Activated CD4-positive, alpha-beta T cell treated with anti-CD3 and anti-CD28 coated beads, Interleukin-2, amount 10 ng/mL, durations not matched to agents 7 days and 5 days (primary cell): ENCODE results near the gene GRIK4. TPM values are rescaled to one million over a fixed set of nuclear protein-coding genes. Genes with fewer than 3 reads are reported as not detected.

Experiments used
- CTCF ChIA-PET: fragments of 350-600 bp; sonication (Branson Sonifier 250); formaldehyde crosslinking; loops from one replicate; lab custom pipeline; 2021; ENCODE audit warnings: antibody characterized with exemption; lab: Charles Lee
- POLR2A ChIA-PET: fragments of 350-600 bp; sonication (Branson Sonifier 250); formaldehyde crosslinking; loops from one replicate; lab custom pipeline; 2021; ENCODE audit warnings: antibody characterized with exemption; lab: Charles Lee
- DNase-seq: peaks from one replicate; pipeline ENCODE4 v3.0.0-alpha.2; 2020
- H3K27ac Mint-ChIP-seq: one replicate; pipeline ENCODE4 v1.8.0; 2021; ENCODE audit warnings: mild to moderate bottlenecking, moderate library complexity, mixed read lengths
- H3K27me3 Mint-ChIP-seq: one replicate; pipeline ENCODE4 v1.8.0; 2021; ENCODE audit warnings: mixed read lengths
- H3K36me3 Mint-ChIP-seq: one replicate; pipeline ENCODE4 v1.8.0; 2021; ENCODE audit warnings: low read depth, mixed read lengths
- H3K4me1 Mint-ChIP-seq: one replicate; pipeline ENCODE4 v1.8.0; 2021; ENCODE audit warnings: mixed read lengths
- H3K4me3 Mint-ChIP-seq: one replicate; pipeline ENCODE4 v1.8.0; 2021; ENCODE audit warnings: mild to moderate bottlenecking, moderate library complexity, mixed read lengths
- H3K9me3 Mint-ChIP-seq: one replicate; pipeline ENCODE4 v1.8.0; 2021; ENCODE audit warnings: mixed read lengths
- total RNA-seq, 2 experiments: library from RNA; stranded (reverse); gene quantifications; one replicate each; pipeline ENCODE4 v1.2.3, GENCODE V29; 2021

Gene GRIK4
- total RNA-seq, 2 experiments from 2014 or later = not detected

- CTCF ChIA-PET = no interaction called here
- no peak overlapping the region for H3K27ac Mint-ChIP-seq
- POLR2A ChIA-PET = no interaction called here
Measured at GRCh38 chr11:120937501-120937900, 426.0 kb downstream of the GRIK4 start.

GRCh38 chr11:120938260-120938659, 426.7 kb downstream of the GRIK4 start:
- H3K4me1 Mint-ChIP-seq = no peaks in the 10 kb centered on the region
- peaks cover 7% of the 10 kb centered on the region for H3K27me3 Mint-ChIP-seq
- CTCF ChIA-PET = no interaction called here
- H3K36me3 Mint-ChIP-seq = no peaks in the 10 kb centered on the region
- no peak overlapping the region for H3K27ac Mint-ChIP-seq
- H3K9me3 Mint-ChIP-seq = no peaks in the 10 kb centered on the region
- no peak overlapping the region for H3K4me3 Mint-ChIP-seq
- POLR2A ChIA-PET = no interaction called here
- no peak for DNase-seq

More at GRCh38 chr11:120937501-120937900, 426.0 kb downstream of the GRIK4 start:
- no peak overlapping the region for H3K4me3 Mint-ChIP-seq
- H3K36me3 Mint-ChIP-seq = no peaks in the 10 kb centered on the region
- peaks cover 7% of the 10 kb centered on the region for H3K27me3 Mint-ChIP-seq
- H3K9me3 Mint-ChIP-seq = no peaks in the 10 kb centered on the region
- no peak for DNase-seq
- no peaks in the 10 kb centered on the region for H3K4me1 Mint-ChIP-seq

GRCh38 chr11:120940160-120940848, 428.8 kb downstream of the GRIK4 start:
- Mint-ChIP-seq H3K4me3 (no peak overlapping the region), H3K4me1 (no peaks in the 10 kb centered on the region), H3K27me3 (peaks cover 8% of the 10 kb centered on the region), H3K9me3 (peaks cover 9% of the 10 kb centered on the region), H3K27ac (no peak overlapping the region), H3K36me3 (no peaks in the 10 kb centered on the region)
- POLR2A ChIA-PET = no interaction called here
- CTCF ChIA-PET = interaction anchor here (0.7 kb wide), 1 partner anchor 378 kb away, joined by 3 read pairs; no protein-coding TSS in a partner anchor
- DNase-seq = no peak

GRCh38 chr11:120941000-120941399, 429.5 kb downstream of the GRIK4 start:
- POLR2A ChIA-PET = no interaction called here
- DNase-seq = no peak
- Mint-ChIP-seq H3K36me3 (no peaks in the 10 kb centered on the region), H3K9me3 (peaks cover 12% of the 10 kb centered on the region), H3K4me1 (no peaks in the 10 kb centered on the region), H3K27me3 (peaks cover 8% of the 10 kb centered on the region), H3K27ac (no peak overlapping the region), H3K4me3 (no peak overlapping the region)
- CTCF ChIA-PET = no interaction called here

- DNase-seq = no peak
- POLR2A ChIA-PET = no interaction called here
Measured at GRCh38 chr11:120942701-120943100, 431.2 kb downstream of the GRIK4 start.

GRCh38 chr11:120945042-120945441, 433.5 kb downstream of the GRIK4 start:
- POLR2A ChIA-PET = no interaction called here
- H3K36me3 Mint-ChIP-seq = no peaks in the 10 kb centered on the region
- no peak overlapping the region for H3K27ac Mint-ChIP-seq
- DNase-seq = no peak
- CTCF ChIA-PET = no interaction called here
- H3K4me3 Mint-ChIP-seq = no peak overlapping the region
- no peaks in the 10 kb centered on the region for H3K4me1 Mint-ChIP-seq
- peaks cover 12% of the 10 kb centered on the region for H3K9me3 Mint-ChIP-seq
- peaks cover 9% of the 10 kb centered on the region for H3K27me3 Mint-ChIP-seq

More at GRCh38 chr11:120942701-120943100, 431.2 kb downstream of the GRIK4 start:
- CTCF ChIA-PET = no interaction called here
- H3K4me3 Mint-ChIP-seq = no peak overlapping the region
- H3K27ac Mint-ChIP-seq = no peak overlapping the region
- no peaks in the 10 kb centered on the region for H3K4me1 Mint-ChIP-seq
- H3K9me3 Mint-ChIP-seq = peaks cover 12% of the 10 kb centered on the region
- peaks cover 9% of the 10 kb centered on the region for H3K27me3 Mint-ChIP-seq
- no peaks in the 10 kb centered on the region for H3K36me3 Mint-ChIP-seq

- no peak overlapping the region for H3K4me3 Mint-ChIP-seq
- H3K27me3 Mint-ChIP-seq = peaks cover 9% of the 10 kb centered on the region
- H3K9me3 Mint-ChIP-seq = peaks cover under 1% of the 10 kb centered on the region
- H3K36me3 Mint-ChIP-seq = no peaks in the 10 kb centered on the region
- no peak for DNase-seq
- CTCF ChIA-PET = no interaction called here
- H3K4me1 Mint-ChIP-seq = peaks cover 4% of the 10 kb centered on the region
- H3K27ac Mint-ChIP-seq = no peak overlapping the region
- POLR2A ChIA-PET = no interaction called here
Measured at GRCh38 chr11:120950880-120951279, 439.3 kb downstream of the GRIK4 start.

GRCh38 chr11:120952461-120953434, 441.2 kb downstream of the GRIK4 start:
- Mint-ChIP-seq H3K9me3 (no peaks in the 10 kb centered on the region), H3K4me1 (peaks cover 15% of the 10 kb centered on the region), H3K36me3 (no peaks in the 10 kb centered on the region), H3K27me3 (peaks cover 7% of the 10 kb centered on the region), H3K4me3 (no peak overlapping the region), H3K27ac (no peak overlapping the region)
- CTCF ChIA-PET = interaction anchor here (1.1 kb wide), 1 partner anchor 71 kb away, joined by 4 read pairs; the partner anchor contains the start of gene TBCEL
- DNase-seq = peak; percentile 64
- POLR2A ChIA-PET = no interaction called here

- H3K4me1 Mint-ChIP-seq = peaks cover 16% of the 10 kb centered on the region
- POLR2A ChIA-PET = no interaction called here
- H3K27ac Mint-ChIP-seq = no peak overlapping the region
- DNase-seq = no peak
- no peaks in the 10 kb centered on the region for H3K9me3 Mint-ChIP-seq
- CTCF ChIA-PET = interaction anchor here (0.8 to 1.1 kb wide), 2 partner anchors 12 to 24 kb away, joined by 3 to 6 read pairs; no protein-coding TSS in a partner anchor
- H3K36me3 Mint-ChIP-seq = no peaks in the 10 kb centered on the region
- H3K4me3 Mint-ChIP-seq = no peak overlapping the region
- peaks cover 7% of the 10 kb centered on the region for H3K27me3 Mint-ChIP-seq
Measured at GRCh38 chr11:120954381-120954780, 442.8 kb downstream of the GRIK4 start.

- POLR2A ChIA-PET = no interaction called here
- Mint-ChIP-seq H3K4me1 (peaks cover 16% of the 10 kb centered on the region), H3K9me3 (no peaks in the 10 kb centered on the region), H3K27ac (peak overlapping the region; percentile 76), H3K4me3 (no peak overlapping the region), H3K27me3 (no peaks in the 10 kb centered on the region), H3K36me3 (no peaks in the 10 kb centered on the region)
- CTCF ChIA-PET = no interaction called here
- DNase-seq = peak; percentile 45
Measured at GRCh38 chr11:120956710-120957495, 445.4 kb downstream of the GRIK4 start.

- H3K36me3 Mint-ChIP-seq = no peaks in the 10 kb centered on the region
- H3K27me3 Mint-ChIP-seq = no peaks in the 10 kb centered on the region
- no peak overlapping the region for H3K27ac Mint-ChIP-seq
- ChIA-PET CTCF (no interaction called here), POLR2A (no interaction called here)
- DNase-seq = no peak
- no peaks in the 10 kb centered on the region for H3K9me3 Mint-ChIP-seq
- H3K4me1 Mint-ChIP-seq = peaks cover 12% of the 10 kb centered on the region
- H3K4me3 Mint-ChIP-seq = no peak overlapping the region
Measured at GRCh38 chr11:120958185-120958584, 446.6 kb downstream of the GRIK4 start.

GRCh38 chr11:120959189-120959588, 447.6 kb downstream of the GRIK4 start:
- DNase-seq = no peak
- H3K4me1 Mint-ChIP-seq = peaks cover 12% of the 10 kb centered on the region
- POLR2A ChIA-PET = no interaction called here
- CTCF ChIA-PET = no interaction called here
- H3K27me3 Mint-ChIP-seq = no peaks in the 10 kb centered on the region
- no peak overlapping the region for H3K27ac Mint-ChIP-seq
- no peak overlapping the region for H3K4me3 Mint-ChIP-seq
- no peaks in the 10 kb centered on the region for H3K9me3 Mint-ChIP-seq
- H3K36me3 Mint-ChIP-seq = no peaks in the 10 kb centered on the region
